Activated T-helper 1 cell treated with anti-CD3 and anti-CD28 coated beads, Interleukin-12 subunit alpha, Interleukin-12 subunit beta, Interleukin-2, Interleukin-4 antibody, amounts not matched to agents 30 ng/mL and 10 ng/mL and 1 ng/mL, durations not matched to agents 14 hours and 24 hours and 36 hours (primary cell): Measurements from ENCODE around the gene CCNA2. TPM values are rescaled to one million over a fixed set of nuclear protein-coding genes. Genes with fewer than 3 reads are reported as not detected.

Source experiments
- DNase-seq: peaks from one replicate; pipeline ENCODE4 v3.0.0; 2021; ENCODE audit warnings: low spot score
- H3K27ac Mint-ChIP-seq: one replicate; pipeline ENCODE4 v1.8.0; 2021; ENCODE audit warnings: mild to moderate bottlenecking, mixed read lengths
- H3K27me3 Mint-ChIP-seq: one replicate; pipeline ENCODE4 v1.8.0; 2022; ENCODE audit warnings: mild to moderate bottlenecking, moderate library complexity, mixed read lengths; ENCODE audit not compliant: insufficient read depth
- H3K36me3 Mint-ChIP-seq: one replicate; pipeline ENCODE4 v1.8.0; 2021; ENCODE audit warnings: low read depth, mixed read lengths
- H3K4me1 Mint-ChIP-seq: one replicate; pipeline ENCODE4 v1.8.0; 2021; ENCODE audit warnings: low read depth, mixed read lengths
- H3K4me3 Mint-ChIP-seq: one replicate; pipeline ENCODE4 v1.8.0; 2021; ENCODE audit warnings: mild to moderate bottlenecking, moderate library complexity, mixed read lengths
- H3K9me3 Mint-ChIP-seq: one replicate; pipeline ENCODE4 v1.8.0; 2021; ENCODE audit warnings: mixed read lengths
- intact Hi-C: fragments of 100-400 bp; cut with micrococcal nuclease; formaldehyde crosslinking; loops from one replicate; pipeline ENCODE4 v1.15.1; 2024
- total RNA-seq: library from RNA; stranded (reverse); gene quantifications from 2 replicates; pipeline ENCODE4 v1.2.3, GENCODE V29; 2022

Gene CCNA2
- total RNA-seq, 1 donor from 2014 or later, result 59.9 TPM

- DNase-seq, result no peak
- peaks cover 62% of the 10 kb centered on the region for H3K4me1 Mint-ChIP-seq
- H3K27me3 Mint-ChIP-seq, result no peaks in the 10 kb centered on the region
- intact Hi-C loops, result loop anchor here (2.0 to 5.0 kb wide), 2 partner anchors 353 to 663 kb away; partner anchors contain the start of gene BLTP1
- peak overlapping the region; percentile 97 for H3K27ac Mint-ChIP-seq
- H3K9me3 Mint-ChIP-seq, result no peaks in the 10 kb centered on the region
- peak overlapping the region; percentile 90 for H3K4me3 Mint-ChIP-seq
- peaks cover 17% of the 10 kb centered on the region for H3K36me3 Mint-ChIP-seq
Observed at GRCh38 chr4:121799867-121800501, 23.7 kb downstream of the CCNA2 start.

- no peak for DNase-seq
- H3K9me3 Mint-ChIP-seq, result no peaks in the 10 kb centered on the region
- intact Hi-C loops, result loop anchor here (5.0 kb wide), 1 partner anchor 662 kb away; no protein-coding TSS in a partner anchor
- H3K4me1 Mint-ChIP-seq, result peaks cover 63% of the 10 kb centered on the region
- H3K36me3 Mint-ChIP-seq, result peaks cover 12% of the 10 kb centered on the region
- peak overlapping the region; percentile 90 for H3K4me3 Mint-ChIP-seq
- H3K27me3 Mint-ChIP-seq, result no peaks in the 10 kb centered on the region
- H3K27ac Mint-ChIP-seq, result peak overlapping the region; percentile 36
Observed at GRCh38 chr4:121799208-121799823, 24.4 kb downstream of the CCNA2 start.

GRCh38 chr4:121796283-121796682 is 27.4 kb downstream of the CCNA2 start:
- DNase-seq, result no peak
- Mint-ChIP-seq H3K4me3 (no peak overlapping the region), H3K27me3 (no peaks in the 10 kb centered on the region), H3K36me3 (peaks cover 2% of the 10 kb centered on the region), H3K9me3 (no peaks in the 10 kb centered on the region), H3K27ac (no peak overlapping the region), H3K4me1 (peaks cover 47% of the 10 kb centered on the region)
- intact Hi-C loops, result loop anchor here (5.0 kb wide), 1 partner anchor 659 kb away; no protein-coding TSS in a partner anchor

GRCh38 chr4:121794505-121795188 is 29.0 kb downstream of the CCNA2 start:
- no peaks in the 10 kb centered on the region for H3K36me3 Mint-ChIP-seq
- H3K4me3 Mint-ChIP-seq, result no peak overlapping the region
- peaks cover 40% of the 10 kb centered on the region for H3K4me1 Mint-ChIP-seq
- no peak overlapping the region for H3K27ac Mint-ChIP-seq
- intact Hi-C loops, result loop anchor here (5.0 kb wide), 1 partner anchor 657 kb away; no protein-coding TSS in a partner anchor
- DNase-seq, result no peak
- H3K9me3 Mint-ChIP-seq, result no peaks in the 10 kb centered on the region
- H3K27me3 Mint-ChIP-seq, result no peaks in the 10 kb centered on the region

GRCh38 chr4:121792966-121793365 is 30.7 kb downstream of the CCNA2 start:
- H3K27ac Mint-ChIP-seq, result no peak overlapping the region

GRCh38 chr4:121791481-121791880 is 32.2 kb downstream of the CCNA2 start:
- Mint-ChIP-seq H3K9me3 (no peaks in the 10 kb centered on the region), H3K27ac (no peak overlapping the region), H3K27me3 (no peaks in the 10 kb centered on the region), H3K36me3 (peaks cover 3% of the 10 kb centered on the region), H3K4me1 (peaks cover 51% of the 10 kb centered on the region), H3K4me3 (no peak overlapping the region)
- no peak for DNase-seq
- intact Hi-C loops, result no loop called here

More at GRCh38 chr4:121792966-121793365, 30.7 kb downstream of the CCNA2 start:
- Mint-ChIP-seq H3K4me3 (no peak overlapping the region), H3K9me3 (no peaks in the 10 kb centered on the region), H3K27me3 (no peaks in the 10 kb centered on the region), H3K4me1 (peaks cover 48% of the 10 kb centered on the region), H3K36me3 (peaks cover 3% of the 10 kb centered on the region)
- intact Hi-C loops, result no loop called here
- no peak for DNase-seq

- H3K9me3 Mint-ChIP-seq, result no peaks in the 10 kb centered on the region
- peaks cover 46% of the 10 kb centered on the region for H3K4me1 Mint-ChIP-seq
- DNase-seq, result no peak
- H3K27ac Mint-ChIP-seq, result no peak overlapping the region
- peaks cover 3% of the 10 kb centered on the region for H3K36me3 Mint-ChIP-seq
- no peaks in the 10 kb centered on the region for H3K27me3 Mint-ChIP-seq
- no peak overlapping the region for H3K4me3 Mint-ChIP-seq
- intact Hi-C loops, result no loop called here
Observed at GRCh38 chr4:121790976-121791375, 32.7 kb downstream of the CCNA2 start.

GRCh38 chr4:121789960-121790829 is 33.5 kb downstream of the CCNA2 start:
- H3K27ac Mint-ChIP-seq, result no peak overlapping the region
- H3K4me1 Mint-ChIP-seq, result peaks cover 38% of the 10 kb centered on the region
- no peak for DNase-seq
- peaks cover 2% of the 10 kb centered on the region for H3K27me3 Mint-ChIP-seq
- intact Hi-C loops, result no loop called here
- H3K4me3 Mint-ChIP-seq, result no peak overlapping the region
- no peaks in the 10 kb centered on the region for H3K9me3 Mint-ChIP-seq
- peaks cover 3% of the 10 kb centered on the region for H3K36me3 Mint-ChIP-seq

- no peak for DNase-seq
- intact Hi-C loops, result no loop called here
- peak overlapping the region; percentile 63 for H3K27ac Mint-ChIP-seq
- H3K9me3 Mint-ChIP-seq, result no peaks in the 10 kb centered on the region
- peaks cover 32% of the 10 kb centered on the region for H3K4me1 Mint-ChIP-seq
- H3K36me3 Mint-ChIP-seq, result peaks cover 3% of the 10 kb centered on the region
- no peak overlapping the region for H3K4me3 Mint-ChIP-seq
- H3K27me3 Mint-ChIP-seq, result peaks cover 5% of the 10 kb centered on the region
Observed at GRCh38 chr4:121789455-121789854, 34.2 kb downstream of the CCNA2 start.

- H3K9me3 Mint-ChIP-seq, result no peaks in the 10 kb centered on the region
- no peak overlapping the region for H3K4me3 Mint-ChIP-seq
- peaks cover 9% of the 10 kb centered on the region for H3K27me3 Mint-ChIP-seq
- DNase-seq, result no peak
- peak overlapping the region; percentile 43 for H3K27ac Mint-ChIP-seq
- H3K36me3 Mint-ChIP-seq, result peaks cover 3% of the 10 kb centered on the region
- peaks cover 30% of the 10 kb centered on the region for H3K4me1 Mint-ChIP-seq
- intact Hi-C loops, result no loop called here
Observed at GRCh38 chr4:121788896-121789295, 34.8 kb downstream of the CCNA2 start.

- peaks cover 19% of the 10 kb centered on the region for H3K27me3 Mint-ChIP-seq
- peaks cover 3% of the 10 kb centered on the region for H3K36me3 Mint-ChIP-seq
- intact Hi-C loops, result no loop called here
- H3K9me3 Mint-ChIP-seq, result no peaks in the 10 kb centered on the region
- no peak for DNase-seq
- peaks cover 30% of the 10 kb centered on the region for H3K4me1 Mint-ChIP-seq
- H3K27ac Mint-ChIP-seq, result no peak overlapping the region
- H3K4me3 Mint-ChIP-seq, result no peak overlapping the region
Observed at GRCh38 chr4:121786221-121786620, 37.5 kb downstream of the CCNA2 start.

- no peak overlapping the region for H3K4me3 Mint-ChIP-seq
- peaks cover 24% of the 10 kb centered on the region for H3K27me3 Mint-ChIP-seq
- H3K27ac Mint-ChIP-seq, result no peak overlapping the region
- intact Hi-C loops, result no loop called here
- DNase-seq, result no peak
- H3K36me3 Mint-ChIP-seq, result peaks cover 3% of the 10 kb centered on the region
- H3K9me3 Mint-ChIP-seq, result no peaks in the 10 kb centered on the region
- peaks cover 27% of the 10 kb centered on the region for H3K4me1 Mint-ChIP-seq
Observed at GRCh38 chr4:121785479-121785878, 38.2 kb downstream of the CCNA2 start.
